HG02763 (cell line): ENCODE data around the gene C2.

Experiments
- ATAC-seq: cut with Tn5 transposase; IDR thresholded peaks from one replicate; pipeline ENCODE4 v1.9.1; 2021; ENCODE audit warnings: mild to moderate bottlenecking, moderate library complexity; ENCODE audit not compliant: unreplicated experiment

Gene C2

GRCh38 chr6:31927242-31927862 is at the start of gene C2:
Gene C2, plus strand, starts transcription at chr6:31927717. Its CDS starts 36 bp downstream, at chr6:31927753.
- ATAC-seq = no peak

- ATAC-seq = no peak
Measured at GRCh38 chr6:31878222-31878621, 49.3 kb upstream of the C2 start.

GRCh38 chr6:31878726-31879125 is 48.8 kb upstream of the C2 start, which contains the start of gene SLC44A4:
Gene SLC44A4, minus strand, starts transcription at chr6:31878997. Its CDS starts 17 bp downstream, at chr6:31878980.
- ATAC-seq = no peak

GRCh38 chr6:31879143-31879542 is 48.4 kb upstream of the C2 start:
- no peak for ATAC-seq

- ATAC-seq = no peak
Measured at GRCh38 chr6:31879901-31880300, 47.6 kb upstream of the C2 start.

GRCh38 chr6:31880616-31881015 is 46.9 kb upstream of the C2 start:
- no peak for ATAC-seq

GRCh38 chr6:31881136-31881859 is 46.2 kb upstream of the C2 start:
- no peak for ATAC-seq

GRCh38 chr6:31882344-31882743 is 45.2 kb upstream of the C2 start:
- ATAC-seq = no peak

- ATAC-seq = no peak
Measured at GRCh38 chr6:31883676-31884075, 43.8 kb upstream of the C2 start.

GRCh38 chr6:31884528-31885035 is 42.9 kb upstream of the C2 start:
- no peak for ATAC-seq

- ATAC-seq = no peak
Measured at GRCh38 chr6:31886541-31886991, 41.0 kb upstream of the C2 start.

- no peak for ATAC-seq
Measured at GRCh38 chr6:31887173-31888007, 40.1 kb upstream of the C2 start.

GRCh38 chr6:31888276-31889258 is 39.0 kb upstream of the C2 start:
- ATAC-seq = no peak

GRCh38 chr6:31889331-31889972 is 38.1 kb upstream of the C2 start:
- no peak for ATAC-seq

GRCh38 chr6:31892821-31893220 is 34.7 kb upstream of the C2 start:
- ATAC-seq = no peak

- no peak for ATAC-seq
Measured at GRCh38 chr6:31896493-31896855, 31.0 kb upstream of the C2 start.

- ATAC-seq = peak; percentile 5
Measured at GRCh38 chr6:31896856-31897611, 30.5 kb upstream of the C2 start.

- ATAC-seq = peak; percentile 42
Measured at GRCh38 chr6:31897612-31898382, 29.7 kb upstream of the C2 start, which contains the start of gene EHMT2. Gene EHMT2, minus strand, starts transcription at chr6:31897698. Its CDS starts 21 bp downstream, at chr6:31897677.
